Uterus (tissue), 4 donors: ENCODE results near the gene ADGRD1. TPM values are rescaled to one million over a fixed set of nuclear protein-coding genes. Genes with fewer than 3 reads are reported as not detected.

ENCODE experiments used
- DNase-seq, 2 donors: peaks; one replicate each; pipeline ENCODE4 v3.0.0-alpha.2; 2019 to 2020
- H3K27ac ChIP-seq, 2 donors: fragments of 200-600 bp; sonication (generic); 1 replicate in 1 of 2; 2 replicates in 1 of 2; pipeline ENCODE4 v1.5.1; 2016 to 2018
- H3K27me3 ChIP-seq, 2 donors: fragments of 200-600 bp; sonication (generic); one replicate each; pipeline ENCODE4 v1.5.1; 2018 to 2019; ENCODE audit warnings: control low read depth in 1 of 2
- H3K36me3 ChIP-seq, 2 donors: fragments of 200-600 bp; sonication (generic); one replicate each; pipeline ENCODE4 v1.5.1; 2019; ENCODE audit warnings: control low read depth in 1 of 2
- H3K4me1 ChIP-seq, 2 donors: fragments of 200-600 bp; sonication (generic); one replicate each; pipeline ENCODE4 v1.5.1; 2018 to 2019; ENCODE audit warnings: control low read depth in 1 of 2
- H3K4me3 ChIP-seq, 2 donors: fragments of 200-600 bp; sonication (generic); 1 replicate in 1 of 2; 2 replicates in 1 of 2; pipeline ENCODE4 v1.5.1; 2018 to 2019; ENCODE audit warnings: mild to moderate bottlenecking in 1 of 2
- H3K9me3 ChIP-seq, 2 donors: fragments of 200-600 bp; sonication (generic); one replicate each; pipeline ENCODE4 v1.5.1; 2019; ENCODE audit warnings: control low read depth in 1 of 2
- CTCF ChIP-seq, 4 experiments: fragments of 200-600 bp in 2 of 4; fragments of 450-650 bp in 2 of 4; sonication (generic) in 2 of 4; IDR thresholded peaks; one replicate each; pipeline ENCODE4 v1.5.1; 2016 to 2019; ENCODE audit warnings: antibody characterized with exemption in 4 of 4, mild to moderate bottlenecking in 2 of 4, moderate library complexity in 1 of 4
- POLR2A ChIP-seq, 2 donors: fragments of 450-650 bp; IDR thresholded peaks; one replicate each; pipeline ENCODE4 v1.6.1; 2016; ENCODE audit warnings: antibody characterized with exemption in 2 of 2, mild to moderate bottlenecking in 1 of 2, moderate library complexity in 1 of 2
- intact Hi-C: fragments of 100-400 bp; cut with DNase I; formaldehyde crosslinking; loops from one replicate; pipeline ENCODE4 v1.15.1; 2023; ENCODE audit warnings: low total_unique reads
- total RNA-seq, 4 donors: library from RNA; depleted of rRNA in 3 of 4; stranded (reverse); fragments of >200 nt in 3 of 4; gene quantifications; one replicate each; pipeline versions ENCODE4 v1.1.0 to v1.2.4, GENCODE V29; 2014 to 2023
- donor health status: DM: yes; HTN: yes; CAD: no.

Gene ADGRD1
- total RNA-seq, 4 donors from 2014 or later: 13.5 to 89.9 (median 33.7) TPM

- DNase-seq: no peak
- H3K27ac ChIP-seq: no peak overlapping the region
- intact Hi-C loops: no loop called here
- no peak for TF ChIP-seq CTCF (IDR thresholded peaks at IDR 0.05)
- TF ChIP-seq POLR2A (IDR thresholded peaks at IDR 0.05): no peak
- no peaks in the 10 kb centered on the region for H3K36me3 ChIP-seq
- H3K27me3 ChIP-seq: no peaks in the 10 kb centered on the region
- no peaks in the 10 kb centered on the region for H3K9me3 ChIP-seq
- H3K4me3 ChIP-seq: no peak overlapping the region
- H3K4me1 ChIP-seq: no peaks in the 10 kb centered on the region
Observed at GRCh38 chr12:131049549-131050339, 96.0 kb downstream of the ADGRD1 start.

GRCh38 chr12:131050463-131051154 lies 96.9 kb downstream of the ADGRD1 start:
- intact Hi-C loops: no loop called here
- no peak for DNase-seq
- Histone ChIP-seq H3K9me3 (no peaks in the 10 kb centered on the region), H3K27ac (no peak overlapping the region), H3K4me1 (no peaks in the 10 kb centered on the region), H3K27me3 (no peaks in the 10 kb centered on the region), H3K4me3 (no peak overlapping the region), H3K36me3 (no peaks in the 10 kb centered on the region)
- TF ChIP-seq POLR2A (IDR thresholded peaks at IDR 0.05) (no peak), CTCF (IDR thresholded peaks at IDR 0.05) (no peak)

- Histone ChIP-seq H3K4me3 (no peak overlapping the region), H3K36me3 (no peaks in the 10 kb centered on the region), H3K4me1 (no peaks in the 10 kb centered on the region), H3K9me3 (no peaks in the 10 kb centered on the region), H3K27ac (no peak overlapping the region), H3K27me3 (no peaks in the 10 kb centered on the region)
- TF ChIP-seq CTCF (IDR thresholded peaks at IDR 0.05) (no peak), POLR2A (IDR thresholded peaks at IDR 0.05) (no peak)
- DNase-seq: no peak
- intact Hi-C loops: no loop called here
Observed at GRCh38 chr12:131051155-131051473, 97.4 kb downstream of the ADGRD1 start.

GRCh38 chr12:131052063-131052781 lies 98.5 kb downstream of the ADGRD1 start:
- DNase-seq: no peak
- intact Hi-C loops: no loop called here
- Histone ChIP-seq H3K4me3 (no peak overlapping the region), H3K27ac (no peak overlapping the region), H3K27me3 (no peaks in the 10 kb centered on the region), H3K4me1 (no peaks in the 10 kb centered on the region), H3K9me3 (no peaks in the 10 kb centered on the region), H3K36me3 (no peaks in the 10 kb centered on the region)
- TF ChIP-seq POLR2A (IDR thresholded peaks at IDR 0.05) (no peak), CTCF (IDR thresholded peaks at IDR 0.05) (no peak)

GRCh38 chr12:131052929-131053328 lies 99.2 kb downstream of the ADGRD1 start:
- intact Hi-C loops: no loop called here
- DNase-seq: no peak
- Histone ChIP-seq H3K4me1 (no peaks in the 10 kb centered on the region), H3K36me3 (no peaks in the 10 kb centered on the region), H3K27me3 (no peaks in the 10 kb centered on the region), H3K4me3 (no peak overlapping the region), H3K27ac (no peak overlapping the region), H3K9me3 (no peaks in the 10 kb centered on the region)
- no peak for TF ChIP-seq CTCF (IDR thresholded peaks at IDR 0.05)
- no peak for TF ChIP-seq POLR2A (IDR thresholded peaks at IDR 0.05)
